ENCODE data around the gene C6orf89.
A peak's percentile ranks its signal among the peaks of the same experiment; 100 is the strongest.

Gene C6orf89

DNA sequence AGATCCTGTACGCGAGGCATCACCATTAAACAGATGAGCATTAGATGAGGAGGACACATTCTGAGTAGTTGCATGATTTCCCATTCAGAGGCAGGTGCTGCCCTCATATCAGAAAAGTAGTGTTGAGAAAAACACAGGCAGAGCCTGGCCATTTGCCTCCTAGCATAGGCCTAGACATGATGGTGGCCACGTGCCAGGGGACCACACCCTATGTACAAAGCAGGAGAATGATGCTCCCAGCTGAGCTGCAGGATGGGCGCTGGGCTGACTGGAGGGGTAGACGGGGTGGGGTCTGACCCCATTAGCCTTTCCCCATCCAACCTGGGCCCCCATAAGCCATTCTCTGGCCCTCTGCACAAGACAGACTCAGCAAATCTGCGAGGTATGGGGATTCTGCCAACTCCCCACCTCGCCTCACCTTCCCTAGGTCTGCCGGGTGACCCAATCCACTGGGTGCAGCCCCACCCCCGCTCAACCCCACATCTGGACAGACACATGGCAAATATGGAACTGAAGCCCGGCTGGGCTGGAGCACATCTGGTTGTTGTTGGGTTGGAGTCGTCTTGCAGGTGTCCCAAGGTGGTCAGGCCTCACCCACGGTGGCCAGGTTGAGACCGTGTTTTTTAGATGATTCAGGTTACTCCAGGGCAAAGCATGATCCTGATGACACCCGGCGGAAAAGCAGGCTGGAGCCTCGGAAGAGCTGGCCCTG lies 82.7 kb downstream of the C6orf89 start:
- no peak for DNase-seq (ENCODE audit: low spot score)

DNA sequence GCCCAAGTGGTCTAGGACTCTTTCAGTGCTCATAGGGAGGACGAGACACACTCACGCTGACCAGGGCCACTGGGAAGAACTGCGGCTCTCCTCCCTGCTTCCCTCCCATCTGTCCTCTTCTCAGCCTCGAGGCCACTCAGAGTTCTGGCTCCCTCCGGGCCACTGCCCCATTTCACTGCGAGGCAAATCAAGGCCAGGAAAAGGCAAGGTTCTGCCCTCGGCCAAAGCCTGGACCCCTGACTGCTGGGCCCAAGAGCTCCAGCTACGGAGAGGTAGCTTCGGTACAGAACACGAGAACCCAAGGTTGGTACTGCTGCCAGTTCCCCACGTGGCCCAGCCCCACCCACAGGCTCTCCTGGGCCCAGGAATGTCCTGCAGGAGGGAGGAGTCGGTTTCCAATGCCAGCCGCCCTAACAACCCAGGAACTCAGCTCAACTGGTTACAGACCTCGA lies 83.5 kb downstream of the C6orf89 start:
- no peak for DNase-seq (ENCODE audit: low spot score)

GRCh38 chr6:36969988-36970891 lies 84.5 kb downstream of the C6orf89 start:
- DNase-seq (ENCODE audit: low spot score) = no peak

DNA sequence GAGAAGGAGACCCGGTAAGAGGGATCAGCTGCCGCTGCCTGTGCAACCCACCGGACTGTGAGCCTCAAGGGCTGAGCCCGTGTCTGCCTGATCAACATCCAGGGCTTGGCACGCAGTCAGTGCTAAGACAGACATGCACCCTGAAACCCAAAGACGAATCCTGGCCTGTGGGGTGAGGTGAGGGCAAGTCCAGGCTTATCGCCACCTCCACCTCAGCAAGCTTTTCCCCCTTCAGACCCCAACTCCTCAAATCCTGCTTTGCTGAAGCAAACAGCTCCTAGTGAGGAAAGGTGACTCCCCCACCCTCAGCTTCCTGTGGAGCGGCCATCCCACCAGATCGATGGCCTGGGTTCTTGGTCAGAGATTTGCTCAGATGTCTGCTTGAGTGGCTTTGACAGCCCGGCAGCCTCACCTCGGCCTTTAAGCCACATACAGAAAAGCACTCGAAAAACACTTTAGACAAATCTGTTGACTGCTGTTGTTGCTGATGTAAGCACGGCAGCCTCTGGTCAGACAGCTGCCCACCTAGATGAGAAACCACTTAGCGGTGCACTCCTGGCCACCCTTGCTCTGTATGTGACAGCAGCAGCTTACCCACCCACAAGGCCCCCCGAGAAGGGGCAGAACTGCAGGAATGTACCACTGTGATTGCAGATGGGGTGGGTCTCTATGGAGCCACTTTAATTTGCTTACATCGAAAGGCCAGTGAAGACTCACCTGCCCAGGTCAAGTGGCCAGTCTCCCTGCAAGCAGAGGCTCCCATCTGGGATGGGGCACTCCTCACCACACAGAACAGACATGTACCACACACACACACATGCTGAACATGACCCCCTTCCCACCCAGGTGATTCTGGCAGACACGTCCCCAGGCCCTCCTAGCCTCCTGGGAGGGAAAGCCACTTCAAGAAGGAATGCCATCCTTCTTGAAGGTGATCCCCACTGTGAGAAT lies 85.4 kb downstream of the C6orf89 start:
- no peak for DNase-seq (ENCODE audit: low spot score)

DNA sequence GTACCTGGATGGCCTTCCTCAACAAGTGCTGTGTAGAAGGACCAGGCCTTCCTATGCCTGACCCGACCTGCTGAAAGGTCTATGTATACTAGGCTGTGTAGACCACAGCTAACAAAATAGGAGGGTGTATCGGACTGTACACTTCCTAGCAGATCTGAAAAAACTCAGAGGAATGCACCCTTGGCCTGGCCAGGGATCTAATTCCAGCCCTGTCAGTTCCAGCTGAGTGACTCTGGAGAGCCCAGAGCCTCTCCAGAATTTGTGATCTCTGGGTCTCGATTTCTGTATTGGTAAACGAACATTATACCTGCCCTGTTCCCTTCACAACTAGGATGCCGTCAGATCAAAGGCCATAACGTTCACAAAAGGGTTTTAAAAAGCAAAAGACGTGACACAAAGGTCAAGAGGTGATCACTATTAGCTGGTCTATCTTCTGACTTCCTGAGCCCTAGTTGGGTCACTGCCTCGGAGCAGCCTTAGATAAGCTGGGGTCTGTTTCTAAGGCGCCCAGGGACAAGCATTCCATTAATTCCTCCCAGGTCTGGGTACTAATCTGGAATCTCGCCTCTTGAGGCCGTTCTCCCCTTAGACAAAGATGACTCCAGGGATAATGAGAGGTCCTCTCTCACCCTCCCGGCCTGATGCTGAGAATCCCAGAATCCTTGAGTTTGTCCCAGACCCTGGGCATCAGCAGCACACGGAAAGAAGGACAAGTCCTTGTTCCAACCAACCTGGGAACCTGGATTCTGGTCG lies 86.3 kb downstream of the C6orf89 start:
- no peak for DNase-seq (ENCODE audit: low spot score)

DNA sequence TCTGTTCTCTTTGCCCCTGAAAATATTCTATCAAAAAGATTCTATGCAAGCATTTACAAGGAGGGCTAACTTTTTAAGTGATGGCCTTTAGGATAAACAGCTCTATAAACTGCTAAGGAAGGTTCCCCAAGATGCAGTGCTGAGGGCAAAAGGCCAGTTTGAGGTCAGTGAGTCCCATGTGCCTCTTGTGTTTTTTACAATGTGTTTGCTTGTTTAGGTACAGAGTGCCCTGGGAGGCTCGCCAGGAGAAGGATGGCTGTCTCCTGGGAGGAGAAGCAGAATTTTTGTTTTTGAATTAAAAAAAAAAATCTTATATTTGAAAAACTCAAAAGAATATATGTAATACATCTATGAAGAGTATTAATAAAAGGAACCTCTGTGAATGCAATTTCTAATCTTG lies 87.4 kb downstream of the C6orf89 start:
- no peak for DNase-seq (ENCODE audit: low spot score)

DNA sequence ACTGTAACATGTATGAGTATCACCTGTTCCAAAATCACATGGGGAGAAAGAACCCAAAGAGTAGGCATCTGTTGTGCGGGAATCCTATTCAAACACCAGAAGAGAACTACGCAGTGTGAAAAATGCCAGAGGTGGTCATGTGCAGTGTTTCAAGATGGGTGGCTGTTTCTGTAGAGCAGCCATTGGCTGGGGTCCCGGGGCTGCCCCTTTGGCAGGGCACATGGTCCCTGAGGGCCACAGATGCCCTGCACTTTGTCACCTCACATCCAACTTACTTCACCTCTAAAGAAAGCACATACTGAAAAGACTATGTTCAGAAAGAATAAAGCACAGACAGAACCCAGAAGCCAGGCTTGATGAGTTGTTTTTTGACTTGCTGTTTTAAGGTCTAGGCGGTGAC lies 87.9 kb downstream of the C6orf89 start:
- DNase-seq (ENCODE audit: low spot score) = no peak

DNA sequence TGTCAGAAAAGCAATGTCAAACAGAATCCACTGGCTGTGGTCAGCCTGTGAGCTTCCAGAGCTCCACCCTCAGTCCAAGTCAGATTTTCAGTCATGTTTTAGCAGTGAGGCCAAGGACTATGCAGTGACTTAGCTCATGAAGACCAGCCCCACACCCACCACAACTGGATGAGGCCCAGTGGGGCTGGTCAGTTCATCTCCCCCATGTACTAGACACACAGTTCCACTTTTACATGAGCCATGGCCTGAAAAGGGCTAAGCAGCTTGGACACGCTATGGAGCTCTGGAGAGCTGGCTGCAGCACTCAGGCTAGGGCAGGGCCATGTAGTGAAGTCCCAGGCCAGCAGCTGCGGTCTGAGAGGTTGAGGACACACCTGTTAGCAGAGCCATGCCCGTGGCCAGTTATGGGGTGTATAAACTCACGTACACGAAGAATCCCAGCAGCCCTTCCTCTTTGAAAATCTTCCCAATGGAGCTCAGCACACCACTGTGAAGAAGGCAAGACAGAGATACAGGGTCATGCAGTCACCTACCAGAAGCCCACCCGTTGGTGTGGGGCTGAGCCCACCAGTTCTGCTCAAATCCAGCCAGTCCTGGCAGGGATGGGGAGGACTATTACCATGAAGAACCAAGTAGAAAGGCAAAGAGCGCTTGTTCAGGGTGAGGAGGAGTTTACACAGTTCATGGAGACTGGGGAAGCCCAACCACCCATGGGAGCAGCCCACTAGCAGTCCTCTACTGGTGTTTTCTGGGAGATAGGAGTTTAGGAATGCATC lies 89.7 kb downstream of the C6orf89 start:
- no peak for DNase-seq (ENCODE audit: low spot score)

GRCh38 chr6:36976007-36976264 lies 90.2 kb downstream of the C6orf89 start:
- DNase-seq (ENCODE audit: low spot score) = no peak

- no peak for DNase-seq (ENCODE audit: low spot score)
Observed at GRCh38 chr6:36976509-36976908, 90.8 kb downstream of the C6orf89 start.

DNA sequence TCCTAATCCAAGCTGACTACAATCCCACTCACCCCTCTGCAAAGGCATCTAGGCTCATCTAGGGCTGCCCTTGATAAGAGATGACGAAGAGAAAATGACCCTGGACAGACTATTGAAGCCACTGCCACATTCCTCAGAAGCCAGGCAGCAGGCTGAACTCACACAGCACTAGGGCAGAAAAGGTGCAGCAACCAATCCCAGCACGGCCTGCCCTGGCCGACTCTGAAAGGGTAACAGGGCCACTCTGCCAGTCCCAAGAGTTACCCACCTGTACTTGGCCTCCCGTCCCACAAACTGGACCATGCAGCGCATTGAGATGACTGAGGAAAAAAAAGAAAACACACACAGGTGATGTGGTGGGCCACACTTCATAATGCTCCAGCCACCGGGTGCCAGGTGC lies 91.2 kb downstream of the C6orf89 start:
- no peak for DNase-seq (ENCODE audit: low spot score)

DNA sequence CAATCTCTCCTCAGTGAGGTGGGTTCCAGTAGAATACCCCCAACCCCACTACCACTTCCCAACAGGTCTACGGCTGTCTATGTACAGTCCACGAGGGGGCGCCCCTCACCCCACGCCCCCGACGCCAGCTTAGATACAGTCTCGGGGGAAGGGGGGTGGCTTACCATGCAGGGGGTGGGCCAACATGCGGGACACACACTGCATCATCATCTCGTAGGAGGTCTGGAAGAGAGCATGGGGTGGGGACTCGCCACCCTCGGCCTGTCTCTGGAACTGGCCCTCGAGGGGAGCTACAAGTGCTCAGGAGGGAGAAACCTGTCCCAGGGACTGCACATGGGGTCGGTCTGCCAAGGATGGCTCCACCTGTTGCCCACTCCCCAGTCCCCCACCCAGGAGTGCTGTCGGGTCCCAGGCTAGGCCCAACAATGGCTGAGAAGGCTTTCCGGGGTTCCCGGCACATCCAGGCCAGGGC lies 91.8 kb downstream of the C6orf89 start:
- DNase-seq (ENCODE audit: low spot score) = peak; percentile 71

All from germinal center (tissue), 1 donor.